HepG2 (cell line): Measurements from ENCODE around the gene TOLLIP.

Source experiments
- AKNA ChIP-seq: sonication (generic); formaldehyde crosslinking; IDR thresholded peaks from 2 replicates; pipeline ENCODE4 v1.4.0; 2020; ENCODE audit warnings: missing genetic modification reagents, borderline replicate concordance
- ARNT ChIP-seq: fragments of 450-650 bp; IDR thresholded peaks from 2 replicates; pipeline ENCODE4 v1.6.1; 2017
- BCL6 ChIP-seq: IDR thresholded peaks from 2 replicates; pipeline ENCODE4 v1.6.1; 2016; ENCODE audit warnings: missing genetic modification reagents, missing compliant biosample characterization
- CAMTA2 ChIP-seq: sonication (generic); formaldehyde crosslinking; IDR thresholded peaks from 2 replicates; pipeline ENCODE4 v1.4.0; 2020; ENCODE audit warnings: mild to moderate bottlenecking, missing genetic modification reagents, borderline replicate concordance
- CTCF ChIP-seq: sonication (generic); formaldehyde crosslinking; IDR thresholded peaks from 2 replicates; pipeline ENCODE4 v1.5.0; 2020; ENCODE audit warnings: mild to moderate bottlenecking, missing genetic modification reagents, moderate library complexity
- EP300 ChIP-seq, 3 experiments: sonication (generic) in 1 of 3; formaldehyde crosslinking in 1 of 3; IDR thresholded peaks; 2 replicates each; pipeline versions ENCODE4 v1.5.1 to v1.6.1; 2011 to 2020; ENCODE audit warnings: low read depth in 2 of 3, low read length in 2 of 3, borderline replicate concordance in 1 of 3, improper control_type of control experiment in 1 of 3, mild to moderate bottlenecking in 1 of 3, missing genetic modification reagents in 1 of 3, moderate library complexity in 1 of 3
- KDM5B ChIP-seq: sonication (generic); formaldehyde crosslinking; IDR thresholded peaks from 2 replicates; pipeline ENCODE4 v1.4.0; 2020; ENCODE audit warnings: missing genetic modification reagents, mild to moderate bottlenecking, borderline replicate concordance
- RERE ChIP-seq: IDR thresholded peaks from 2 replicates; pipeline ENCODE4 v1.6.1; 2016; ENCODE audit warnings: low read depth, missing genetic modification reagents, missing compliant biosample characterization
- ZNF768 ChIP-seq: sonication (generic); formaldehyde crosslinking; IDR thresholded peaks from 2 replicates; pipeline ENCODE4 v1.4.0; 2020; ENCODE audit warnings: missing genetic modification reagents

GRCh38 chr11:1352696-1353382 lies 43.4 kb upstream of the TOLLIP start:
- TF ChIP-seq EP300 (IDR thresholded peaks at IDR 0.05; ENCODE audit: low read depth in 2 of 2, low read length in 2 of 2) (no peak), EP300 (CRISPR knock-in tag; IDR thresholded peaks at IDR 0.05; ENCODE audit: borderline replicate concordance) (no peak), CTCF (CRISPR knock-in tag) (no peak), CAMTA2 (CRISPR knock-in tag) (no peak), KDM5B (CRISPR knock-in tag) (no peak), RERE (CRISPR knock-in tag) (no peak), AKNA (no peak), ARNT (no peak), ZNF768 (no peak), BCL6 (CRISPR knock-in tag) (no peak)
